GM19328 (cell line): Measurements from ENCODE around the gene EPS8L3.
"Not testable (repeated sequence)": the region's sequence is repeated elsewhere in the genome, so short reads cannot be mapped to it uniquely, and the experiment has no call there.

Source experiments
- ATAC-seq: cut with Tn5 transposase; IDR thresholded peaks from one replicate; pipeline ENCODE4 v1.9.1; 2021; ENCODE audit warnings: mild to moderate bottlenecking, moderate library complexity; ENCODE audit not compliant: unreplicated experiment

Gene EPS8L3

DNA sequence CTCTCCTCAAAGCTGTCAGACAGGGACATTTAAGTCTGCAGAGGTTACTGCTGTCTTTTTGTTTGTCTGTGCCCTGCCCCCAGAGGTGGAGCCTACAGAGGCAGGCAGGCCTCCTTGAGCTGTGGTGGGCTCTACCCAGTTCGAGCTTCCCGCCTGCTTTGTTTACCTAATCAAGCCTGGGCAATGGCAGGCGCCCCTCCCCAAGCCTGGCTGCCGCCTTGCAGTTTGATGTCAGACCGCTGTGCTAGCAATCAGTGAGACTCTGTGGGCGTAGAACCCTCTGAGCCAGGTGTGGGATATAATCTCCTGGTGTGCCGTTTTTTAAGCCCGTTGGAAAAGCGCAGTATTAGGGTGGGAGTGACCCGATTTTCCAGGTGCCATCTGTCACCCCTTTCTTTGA lies 15.4 kb downstream of the EPS8L3 start:
- ATAC-seq: not testable (repeated sequence)

DNA sequence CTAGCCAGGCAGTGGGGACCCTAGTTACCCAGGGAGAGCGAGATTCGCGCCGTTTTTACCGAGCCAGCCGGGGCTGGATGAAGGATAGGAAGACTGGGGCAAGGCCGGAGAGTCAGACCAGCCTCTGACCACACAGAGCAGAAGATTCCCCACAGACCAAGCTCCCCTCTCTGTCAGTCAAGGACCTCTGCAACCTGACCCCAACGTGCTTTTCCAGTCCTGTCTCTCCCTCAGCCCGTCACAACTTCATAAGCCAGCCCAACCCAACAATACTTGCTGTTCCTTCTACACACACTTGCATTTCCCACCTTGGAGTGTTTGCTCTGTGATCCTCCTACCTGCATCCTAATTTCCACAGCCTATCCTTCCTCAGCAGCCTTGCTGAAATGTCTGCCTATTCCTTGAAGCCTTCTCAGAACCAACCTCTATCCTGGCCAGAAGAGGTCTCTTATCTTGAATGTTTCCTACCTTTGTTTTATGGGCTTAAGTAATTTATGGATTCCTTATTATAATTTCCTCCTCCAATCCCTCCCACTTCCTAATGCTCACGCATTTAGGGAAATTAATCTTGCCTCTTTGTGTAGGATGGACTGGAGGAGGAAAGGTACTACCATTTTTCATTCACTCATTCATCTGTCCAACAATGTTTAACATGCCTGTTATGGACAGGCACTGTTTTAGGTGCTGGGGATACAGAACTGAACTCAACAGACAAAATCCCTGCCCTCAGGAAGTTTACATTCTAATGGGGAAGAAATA lies 22.9 kb downstream of the EPS8L3 start, which contains the start of gene GSTM3:
Gene GSTM3, minus strand, starts transcription at position 424 of the 759 bp plus-strand sequence. CDS start 751 bp downstream, outside the sequence.
- no peak for ATAC-seq

DNA sequence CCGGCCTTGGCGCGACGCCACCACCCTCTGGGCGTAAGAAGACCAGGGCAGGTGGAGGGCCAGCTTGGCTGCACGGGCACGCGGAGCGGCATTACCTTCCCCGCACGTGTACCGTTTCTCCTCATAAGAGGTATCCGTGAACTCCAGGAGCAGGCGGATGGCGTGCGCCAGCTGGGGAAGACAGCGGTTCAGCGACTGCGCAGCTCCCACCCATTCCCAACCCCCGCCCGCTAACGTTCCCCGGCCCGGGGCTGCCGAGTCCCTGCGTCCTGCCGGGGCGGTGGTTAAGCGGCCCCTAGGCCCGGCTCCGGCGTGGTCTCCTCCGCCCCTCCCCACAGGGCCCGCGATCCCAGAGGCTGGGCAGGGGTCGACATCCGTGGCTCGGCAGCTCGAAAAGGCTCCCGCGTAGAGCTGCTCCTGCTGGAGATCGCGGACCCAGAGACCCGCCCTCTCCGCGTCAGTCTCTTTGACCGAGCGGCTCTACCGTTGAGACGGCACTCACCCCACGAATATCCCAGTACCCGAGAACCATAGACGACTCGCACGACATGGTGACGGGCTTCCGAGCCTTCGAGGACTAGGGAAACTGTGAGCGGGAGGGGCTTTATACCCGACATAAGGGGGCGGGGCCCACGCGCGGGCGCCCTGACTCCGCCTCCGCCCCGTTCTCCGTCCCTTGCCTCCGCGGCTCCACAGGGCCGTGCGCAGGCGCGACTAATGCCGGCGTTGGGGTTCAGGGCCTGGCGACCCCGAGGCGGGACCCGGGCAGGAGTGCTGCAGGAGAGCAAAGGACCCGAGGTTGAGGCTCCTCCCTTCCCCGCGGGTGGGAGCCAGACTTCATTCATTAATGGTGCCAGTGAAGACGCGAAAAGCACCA lies 23.7 kb downstream of the EPS8L3 start:
- ATAC-seq: no peak

DNA sequence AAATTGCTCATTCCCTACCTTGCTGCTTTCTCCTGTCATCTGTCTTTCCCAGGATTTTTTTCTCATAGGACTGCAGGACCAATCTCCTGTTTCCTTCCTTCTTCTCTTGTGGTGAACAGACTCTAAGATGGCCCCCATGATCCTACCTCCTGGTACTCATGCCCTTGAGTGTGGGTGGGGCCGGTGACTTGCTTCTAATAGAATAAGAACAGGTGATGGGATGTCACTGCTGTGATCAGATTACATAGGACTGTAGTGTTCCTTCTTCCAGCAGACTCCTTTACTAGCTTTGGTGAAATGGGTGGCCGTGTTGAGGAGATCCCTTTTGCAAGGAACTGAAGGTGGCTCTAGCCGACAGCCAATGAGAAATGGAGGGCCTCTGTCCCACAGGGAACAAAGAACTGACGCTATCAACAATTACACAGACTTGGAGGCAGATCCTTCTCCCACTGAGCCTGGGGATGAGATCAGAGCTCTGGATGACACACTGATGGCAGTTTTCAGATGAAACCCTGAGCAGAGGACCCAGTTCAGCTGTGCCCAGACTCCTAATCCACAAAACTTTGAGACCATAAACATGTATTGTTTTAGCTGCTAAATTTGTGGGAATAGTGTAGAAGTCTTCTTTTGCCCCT lies 30.4 kb downstream of the EPS8L3 start:
- no peak for ATAC-seq

DNA sequence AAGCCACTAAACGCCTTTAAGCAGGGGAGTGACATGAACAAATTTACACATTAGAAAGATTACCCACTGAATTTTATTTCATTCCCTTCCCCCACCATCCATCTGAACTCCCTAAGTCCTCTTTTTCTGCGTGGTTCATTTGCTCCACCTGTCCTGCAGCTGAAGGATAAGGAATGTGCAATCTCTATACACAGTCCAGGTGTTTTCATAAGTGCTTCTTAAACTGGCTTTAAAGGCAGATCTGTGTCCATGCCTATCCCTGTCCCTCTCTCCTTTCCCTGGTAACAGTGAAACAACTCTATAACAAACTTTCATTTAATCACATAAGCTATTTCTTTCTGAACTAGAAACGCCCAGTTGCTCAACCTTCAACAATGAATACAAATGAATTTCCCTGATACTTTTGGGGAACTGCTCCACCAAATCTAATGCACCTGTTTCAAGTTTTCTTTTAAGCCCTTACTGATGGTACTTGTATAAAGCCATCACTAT lies 31.3 kb downstream of the EPS8L3 start:
- no peak for ATAC-seq

DNA sequence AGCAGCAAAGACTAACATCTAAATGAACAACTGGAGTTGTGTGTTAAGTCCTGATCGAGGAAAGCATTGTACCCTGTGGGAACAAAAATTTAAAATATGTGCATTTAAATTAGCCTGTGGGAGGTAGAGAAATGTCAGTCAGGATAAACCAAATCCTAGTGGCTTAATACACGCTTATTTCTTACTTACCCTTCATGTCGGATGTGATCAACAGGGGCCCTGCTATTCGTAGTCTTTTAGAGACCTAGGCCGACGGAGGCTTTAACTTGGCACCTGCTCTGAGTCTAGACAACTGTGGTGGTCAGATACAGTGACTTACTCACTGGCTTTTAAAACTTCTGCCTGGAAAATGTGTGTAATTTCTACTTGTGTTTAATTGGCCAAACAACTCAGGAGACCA lies 33.1 kb downstream of the EPS8L3 start:
- ATAC-seq: no peak

DNA sequence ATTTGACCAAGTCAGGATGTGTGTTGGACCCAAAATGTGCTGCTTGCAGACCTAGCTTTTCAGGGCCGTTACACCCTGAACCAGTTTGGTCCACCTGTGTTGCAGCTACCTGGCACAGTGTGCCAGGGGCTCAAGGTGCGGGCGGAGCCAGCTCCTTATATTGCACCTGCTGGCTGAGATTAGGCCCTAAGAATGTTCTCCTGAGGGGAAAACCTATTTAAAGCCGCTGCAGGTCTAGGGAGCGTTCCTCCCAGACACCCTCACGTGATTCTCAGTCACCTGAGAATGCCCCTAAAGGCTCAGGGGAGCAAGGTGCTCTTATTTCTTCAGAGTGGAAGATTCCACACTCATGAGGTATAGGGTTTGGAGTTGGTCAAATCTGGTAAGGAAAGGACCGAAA lies 34.9 kb downstream of the EPS8L3 start:
- ATAC-seq: no peak

DNA sequence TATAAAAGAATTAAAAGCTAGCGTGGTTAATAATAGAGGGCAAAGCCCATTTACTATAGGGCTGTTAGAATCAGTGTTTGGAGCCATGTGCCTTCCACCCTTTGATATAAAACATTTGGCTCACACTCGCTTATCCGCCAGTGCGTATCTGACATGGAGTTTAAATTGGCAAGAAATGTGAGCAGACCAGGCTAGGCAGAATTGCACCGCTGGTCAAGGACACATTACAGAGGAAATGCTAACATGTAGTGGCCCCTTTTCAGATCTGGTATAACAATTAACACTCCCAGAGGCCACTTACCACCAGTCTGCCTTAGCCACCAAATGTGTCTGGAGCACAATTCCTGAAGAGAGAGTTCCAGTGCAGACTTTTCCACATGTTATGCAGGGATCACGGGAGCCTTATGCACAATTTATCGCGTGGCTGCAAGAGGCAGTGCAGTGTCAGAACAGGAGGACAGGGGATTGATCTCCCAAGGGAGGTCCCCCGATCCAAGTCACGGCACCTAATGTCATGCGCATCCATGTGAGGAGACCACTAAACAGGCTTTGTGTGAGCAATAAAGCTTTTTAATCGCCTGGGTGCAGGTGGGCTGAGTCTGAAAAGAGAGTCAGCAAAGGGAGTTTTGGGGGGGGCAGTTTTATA lies 36.9 kb downstream of the EPS8L3 start:
- no peak for ATAC-seq

DNA sequence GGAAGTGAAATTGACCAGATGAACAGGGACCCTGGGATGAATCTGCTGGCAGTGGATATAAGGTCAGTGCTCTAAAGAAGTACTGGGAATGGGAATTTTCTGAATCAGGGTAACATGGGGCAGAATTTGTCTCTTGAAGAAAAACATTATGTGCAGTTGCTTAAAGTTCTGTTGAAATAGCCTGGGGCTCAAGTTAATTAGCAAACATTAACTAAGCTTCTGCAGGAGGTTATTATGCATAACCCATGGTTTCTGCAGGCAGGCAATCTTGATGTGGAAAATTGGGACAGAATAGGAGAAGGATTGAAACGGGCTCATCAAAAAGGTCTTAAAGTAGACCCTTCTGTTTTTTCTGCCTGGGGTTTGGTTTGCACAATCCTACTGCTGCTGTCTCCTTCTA lies 37.7 kb downstream of the EPS8L3 start:
- no peak for ATAC-seq

DNA sequence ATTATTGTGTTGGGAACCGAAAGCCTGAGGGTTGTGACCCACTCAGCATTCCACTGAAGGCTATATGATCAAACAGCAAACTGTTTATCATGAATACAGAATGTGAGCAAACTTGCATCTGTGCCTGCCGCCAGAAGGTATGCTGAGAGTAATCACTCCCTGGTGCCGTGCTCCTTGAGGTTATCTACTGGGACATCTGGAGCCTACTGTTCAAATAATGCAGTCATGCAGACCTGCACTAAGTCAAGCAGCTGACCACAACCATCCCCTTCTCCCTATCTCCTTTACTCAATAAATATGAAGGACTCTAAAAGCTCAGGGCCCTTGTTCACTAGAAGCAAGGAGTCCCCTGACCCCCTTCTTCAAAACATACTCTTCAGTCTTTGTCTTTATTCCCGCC lies 38.2 kb downstream of the EPS8L3 start:
- ATAC-seq: no peak

DNA sequence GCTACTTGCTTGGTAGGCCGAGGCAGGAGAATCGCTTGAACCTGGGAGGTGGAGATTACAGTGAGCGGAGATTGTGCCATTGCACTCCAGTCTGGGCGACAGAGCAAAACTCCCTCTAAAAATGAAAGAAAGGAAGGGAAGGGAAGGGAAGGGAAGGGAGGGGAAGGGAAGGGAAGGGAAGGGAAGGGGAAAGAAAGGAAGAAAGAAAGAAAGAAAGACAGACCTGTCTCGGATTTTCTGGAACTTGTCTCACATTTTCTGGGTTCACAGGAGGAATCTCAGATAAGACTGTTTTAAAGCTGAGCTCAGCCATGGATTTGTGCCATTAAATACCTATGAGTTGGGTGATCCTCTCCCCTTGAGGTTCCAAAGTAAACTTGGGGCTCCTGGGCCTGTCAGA lies 38.8 kb downstream of the EPS8L3 start:
- ATAC-seq: no peak

DNA sequence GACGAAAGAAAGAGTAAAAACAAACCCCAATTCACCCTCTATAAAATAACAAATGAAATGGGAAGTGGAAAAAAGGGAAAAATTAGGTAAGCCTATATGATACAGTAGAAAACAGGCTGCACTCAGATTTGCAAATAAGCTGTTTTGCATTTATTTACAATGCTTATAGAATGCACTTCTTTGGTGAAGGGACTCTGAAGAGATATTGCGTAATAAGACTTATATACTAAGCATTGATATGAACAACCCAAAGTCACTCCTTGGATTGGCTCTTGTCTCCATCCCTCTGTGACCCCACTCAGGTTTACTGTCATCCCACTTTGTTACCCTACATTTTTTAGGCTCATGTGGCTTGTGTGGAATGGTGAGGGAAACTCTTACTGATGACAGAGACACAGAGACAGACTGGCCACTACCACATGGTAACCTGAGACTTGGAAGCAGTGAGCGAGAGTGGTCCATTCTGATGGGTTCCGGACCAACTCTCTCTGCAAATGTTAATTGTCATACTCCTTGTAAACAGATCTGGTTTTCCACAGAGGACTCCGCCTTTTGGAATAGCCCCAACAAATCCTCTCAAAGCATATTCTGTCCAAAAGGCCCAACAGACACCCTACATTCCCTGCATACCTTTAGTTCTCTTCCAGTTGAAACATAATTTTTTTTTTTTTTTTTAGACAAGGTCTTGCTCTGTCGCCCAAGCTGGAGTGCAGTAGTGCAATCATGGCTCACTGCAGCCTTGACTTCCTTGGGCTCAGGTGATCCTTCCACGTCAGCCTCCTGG lies 40.6 kb downstream of the EPS8L3 start:
- ATAC-seq: no peak

DNA sequence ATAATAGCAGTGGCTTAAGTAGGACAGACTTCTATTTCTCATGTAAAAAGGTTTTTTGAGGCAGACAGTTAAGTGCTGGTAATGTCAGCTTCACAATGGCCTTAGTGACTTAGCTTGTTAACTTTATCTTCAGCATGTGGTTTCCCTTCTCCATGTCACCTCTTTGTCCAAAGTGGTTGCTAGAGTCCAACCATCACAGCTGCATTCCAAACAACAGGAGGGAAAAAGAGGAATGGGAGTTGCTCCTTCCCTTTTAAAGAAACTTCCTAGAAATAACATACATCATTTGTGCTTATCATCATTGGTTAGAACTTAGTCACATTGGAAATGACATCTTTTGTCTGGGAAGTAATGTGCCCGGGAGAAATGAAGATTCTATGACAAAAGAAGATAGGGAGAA lies 41.8 kb downstream of the EPS8L3 start:
- ATAC-seq: no peak

DNA sequence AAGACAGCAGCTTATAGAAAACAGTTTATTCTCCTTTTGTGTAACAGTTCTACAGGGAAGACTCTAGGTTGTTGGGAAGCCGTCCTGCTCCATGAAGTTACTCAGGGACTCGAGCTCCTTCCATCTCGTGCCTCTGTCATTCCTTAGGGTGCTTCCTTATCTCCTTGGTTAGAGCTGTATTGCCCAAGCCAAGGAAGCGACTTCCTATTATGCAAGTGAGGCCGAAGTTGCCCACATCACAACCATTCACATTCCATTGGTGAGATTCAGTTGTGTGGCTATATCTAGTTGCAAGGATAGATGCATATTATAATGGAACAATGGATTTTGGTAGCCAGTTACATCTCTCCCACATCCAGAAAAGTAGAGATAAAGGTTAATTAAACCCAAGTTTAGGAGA lies 42.7 kb downstream of the EPS8L3 start:
- no peak for ATAC-seq

DNA sequence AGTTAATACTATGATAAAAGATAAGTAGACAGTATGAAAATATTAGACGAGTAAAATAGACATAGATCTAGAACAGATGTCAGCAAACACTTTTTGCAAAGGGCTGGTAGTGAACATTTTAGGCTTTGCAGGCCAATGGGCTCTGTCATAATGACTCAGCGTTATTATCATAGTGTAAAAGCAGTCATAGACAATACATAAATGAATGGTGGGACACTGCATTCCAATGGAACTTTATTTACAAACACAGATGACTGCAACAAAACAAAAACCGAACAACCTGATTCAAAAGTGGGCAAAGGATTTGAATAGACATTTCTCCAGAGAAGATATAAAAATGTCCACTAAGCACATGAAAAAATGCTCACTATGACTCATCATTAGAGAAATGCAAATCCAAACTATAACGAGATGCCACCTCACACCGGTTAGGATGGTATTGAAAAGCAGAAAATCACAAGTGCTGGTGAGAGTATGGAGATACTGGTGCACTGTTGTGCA lies 44.3 kb downstream of the EPS8L3 start:
- no peak for ATAC-seq

DNA sequence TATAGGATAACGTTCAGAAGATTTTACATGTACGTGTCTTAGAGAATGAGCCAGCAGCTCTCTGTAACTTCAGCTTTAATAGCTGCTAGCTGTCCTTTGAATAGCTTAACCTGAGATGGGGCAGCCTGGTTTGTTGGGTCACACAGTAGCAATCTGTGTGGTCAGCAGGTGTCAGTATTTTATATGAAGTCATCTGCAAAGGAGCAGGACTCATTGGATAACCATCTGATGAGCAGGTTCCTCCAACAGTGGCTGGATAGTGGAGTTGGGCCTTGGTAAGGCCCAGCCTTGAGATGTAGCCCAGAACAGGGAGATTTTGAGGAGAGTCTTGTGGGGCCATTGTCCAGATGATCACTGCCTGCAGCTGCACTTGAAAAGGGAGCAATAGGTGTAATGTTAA lies 45.2 kb downstream of the EPS8L3 start:
- ATAC-seq: no peak

DNA sequence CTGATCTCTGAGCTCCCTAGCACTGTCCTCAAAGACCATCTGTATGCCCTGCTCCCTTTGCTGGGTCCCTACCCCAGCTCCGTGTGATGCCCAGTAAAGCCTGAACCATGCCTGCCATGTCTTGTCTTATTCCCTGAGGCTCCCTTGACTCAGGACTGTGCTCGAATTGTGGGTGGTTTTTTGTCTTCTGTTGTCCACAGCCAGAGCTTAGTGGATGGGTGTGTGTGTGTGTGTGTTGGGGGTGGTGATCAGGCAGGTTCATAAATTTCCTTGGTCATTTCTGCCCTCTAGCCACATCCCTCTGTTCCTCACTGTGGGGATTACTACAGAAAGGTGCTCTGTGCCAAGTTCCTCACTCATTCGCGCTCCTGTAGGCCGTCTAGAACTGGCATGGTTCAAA lies 46.0 kb downstream of the EPS8L3 start:
- ATAC-seq: no peak

DNA sequence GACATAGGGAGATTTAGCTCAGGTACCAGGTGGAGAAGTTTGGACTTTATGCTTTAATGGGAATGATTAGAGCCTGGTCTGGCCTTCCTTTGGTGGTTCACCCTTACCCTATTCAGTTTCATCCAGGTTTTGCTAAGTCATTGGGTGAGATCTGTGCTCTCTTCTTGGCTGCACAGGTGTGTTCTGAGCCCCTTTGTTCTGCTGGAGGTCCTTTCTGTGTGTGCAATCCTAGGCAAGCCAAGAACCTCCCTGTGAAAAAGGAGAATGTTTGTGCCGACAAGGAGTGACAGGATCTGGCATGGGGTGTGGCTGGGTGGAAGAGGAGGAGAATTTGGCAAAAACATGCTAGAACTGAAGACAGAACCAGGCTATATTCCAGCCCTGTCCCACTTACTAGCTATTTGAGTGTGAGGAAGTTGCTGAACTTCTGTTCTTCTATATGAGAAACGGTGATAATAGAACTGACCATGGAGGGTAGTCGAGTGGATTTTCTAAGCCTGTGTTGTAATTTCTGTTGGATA lies 47.1 kb downstream of the EPS8L3 start:
- ATAC-seq: no peak

DNA sequence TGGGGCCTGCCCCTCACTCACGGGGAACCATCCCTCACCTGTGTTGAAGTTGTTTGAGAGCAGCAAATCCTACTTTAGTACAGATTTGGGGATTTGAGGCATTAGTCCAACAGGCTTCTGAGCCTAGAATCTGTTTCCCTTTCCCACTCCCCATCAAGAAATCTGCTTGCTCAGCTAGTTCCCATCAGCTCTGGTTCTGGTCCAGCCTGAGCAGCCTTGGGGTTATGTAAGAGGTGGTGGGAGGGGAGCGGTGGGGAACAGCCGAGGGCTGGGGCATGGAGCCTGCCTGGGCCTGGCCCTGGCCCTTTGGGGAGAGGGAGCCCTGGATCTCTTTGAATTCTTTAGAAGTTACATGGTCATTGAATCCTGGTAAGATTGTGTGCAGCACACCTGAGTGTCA lies 47.6 kb downstream of the EPS8L3 start:
- ATAC-seq: no peak
